ENCODE measurements around the gene SPAG9.

Gene SPAG9

DNA sequence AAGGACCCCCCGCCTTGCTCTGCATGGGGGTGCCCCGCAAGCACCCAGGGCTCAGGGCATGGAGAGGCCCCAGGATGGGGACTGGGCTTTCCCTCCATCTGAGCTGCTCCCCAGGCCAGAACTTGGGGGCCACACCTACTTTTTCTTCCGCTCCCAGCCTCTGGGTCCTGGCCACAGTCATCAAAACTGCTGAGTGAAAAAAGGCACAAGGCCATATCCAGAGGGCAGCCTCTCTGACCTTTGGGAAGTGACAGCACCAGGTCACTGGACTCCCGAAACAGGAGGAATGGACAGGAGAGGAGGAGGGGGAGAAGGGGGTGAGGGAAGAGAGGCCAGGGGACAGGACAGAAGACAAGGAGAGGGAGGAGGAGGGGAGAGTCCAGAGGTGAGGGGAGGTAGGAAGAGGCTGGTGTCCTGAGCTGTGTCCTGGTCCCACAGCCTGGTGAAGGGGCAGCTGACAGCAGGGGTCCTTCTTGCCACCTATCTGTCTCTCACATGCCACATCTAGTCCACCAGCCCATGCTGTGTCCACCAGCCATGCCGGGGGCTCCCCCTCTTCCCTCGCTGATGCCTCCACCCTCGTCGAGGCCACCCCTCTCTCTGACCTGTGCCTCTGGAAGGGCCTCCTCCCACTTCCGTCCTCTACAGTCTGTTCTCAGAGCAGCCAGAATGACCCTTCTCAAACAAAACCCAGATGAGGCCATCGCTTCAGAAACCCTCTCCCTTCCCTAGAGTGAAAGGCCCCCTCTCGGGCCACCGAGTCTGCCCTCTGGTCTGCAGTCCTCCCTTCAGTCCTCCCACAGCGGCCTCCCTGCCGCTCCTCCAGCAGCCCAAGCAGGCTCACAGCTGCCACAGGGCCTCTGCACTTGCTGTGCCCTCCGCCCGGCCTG lies 180.6 kb downstream of the SPAG9 start:
- DNase-seq = no peak

DNA sequence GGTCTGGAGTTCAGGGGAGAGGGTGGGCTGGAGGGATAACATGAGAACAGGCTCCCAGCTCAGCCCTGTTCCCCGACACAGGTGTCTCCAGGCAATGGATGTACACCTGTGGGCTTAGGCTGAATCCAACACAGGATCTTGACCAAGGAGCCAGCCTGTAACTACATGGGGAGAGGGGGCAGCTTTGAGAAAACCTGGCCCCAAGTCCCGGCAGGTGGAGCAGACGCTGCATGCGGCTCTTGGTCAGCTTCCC lies 181.2 kb downstream of the SPAG9 start:
- no peak for DNase-seq

DNA sequence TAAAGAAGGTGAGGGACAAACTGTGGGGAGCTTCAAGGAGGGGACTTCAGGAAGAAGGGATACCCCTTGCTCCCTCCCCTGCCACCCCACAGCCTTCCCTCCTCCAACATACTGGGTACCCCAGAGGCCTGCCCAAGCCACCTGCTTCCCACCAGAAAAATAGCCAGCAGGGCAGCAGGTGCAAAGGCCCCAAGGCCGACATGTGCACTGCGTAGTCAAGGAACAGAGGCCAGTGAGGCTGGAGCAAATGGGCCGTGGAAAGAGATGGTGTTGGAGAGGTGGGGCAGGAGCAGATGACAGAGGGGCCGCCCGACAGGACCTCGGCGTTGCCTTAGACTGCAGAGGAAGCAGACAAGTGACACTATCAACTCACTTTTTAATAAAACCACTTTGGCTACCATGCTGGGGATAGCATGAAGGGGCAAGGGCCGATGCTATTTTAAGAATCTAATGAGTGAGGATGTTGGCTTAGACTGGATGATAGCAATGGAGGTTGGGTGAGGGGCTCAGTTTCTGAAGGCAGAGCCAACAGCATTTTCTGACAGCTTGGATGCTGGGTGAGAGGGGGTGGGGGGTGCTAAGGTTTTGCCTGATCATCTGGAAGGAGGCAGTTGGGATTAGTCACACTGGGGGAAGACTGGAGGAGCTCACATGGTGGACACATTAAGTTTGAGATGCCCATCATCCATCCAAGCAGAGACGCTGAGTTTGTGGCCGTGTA lies 181.7 kb downstream of the SPAG9 start:
- DNase-seq = no peak

DNA sequence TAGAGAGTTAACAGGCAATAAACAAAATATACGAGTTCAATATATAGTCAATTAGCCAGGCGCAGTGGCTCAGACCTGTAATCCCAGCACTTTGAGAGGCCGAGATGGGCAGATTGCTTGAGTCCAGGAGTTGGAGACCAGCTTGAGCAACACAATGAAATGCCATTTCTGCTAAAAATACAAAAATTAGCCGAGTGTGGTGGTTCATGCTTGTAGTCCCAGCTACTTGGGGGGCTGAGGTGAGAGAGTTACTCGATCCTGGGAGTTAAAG lies 184.7 kb downstream of the SPAG9 start:
- DNase-seq = no peak

DNA sequence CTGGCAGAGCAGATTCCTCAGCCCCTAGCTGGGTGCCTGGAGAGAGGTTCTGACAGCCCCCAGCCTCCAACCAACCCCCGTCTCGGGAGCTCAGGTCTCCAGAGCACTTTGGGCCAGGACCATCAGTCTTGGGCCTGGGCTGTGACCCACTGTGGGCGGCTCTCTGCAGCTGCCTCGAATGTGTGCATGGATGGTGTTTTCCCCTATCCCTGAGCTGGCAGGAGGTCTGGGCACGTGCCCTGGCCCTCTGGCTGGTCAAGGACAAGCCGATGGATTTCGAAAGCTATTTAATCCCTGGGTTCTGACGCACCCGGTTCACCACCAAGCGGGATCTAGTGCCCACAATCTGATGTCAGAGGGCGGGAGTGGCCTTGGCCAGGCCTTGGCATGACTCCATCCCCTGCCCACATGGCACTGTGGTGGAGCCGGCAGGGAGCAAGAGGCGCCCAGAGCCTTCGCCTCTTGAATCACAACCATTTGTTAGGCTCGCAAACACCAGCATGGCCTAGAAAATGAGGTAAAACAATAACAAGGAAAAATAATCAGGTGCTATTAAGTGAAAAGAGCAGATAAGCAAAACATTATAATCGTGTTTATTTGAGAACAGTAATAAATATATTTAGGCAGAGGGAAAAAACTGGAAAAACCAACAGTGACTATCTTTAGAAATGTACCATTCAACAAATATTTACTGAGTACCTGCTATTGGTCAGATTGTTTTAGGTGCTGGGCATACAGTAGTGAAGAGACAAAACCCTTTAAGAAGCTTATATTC lies 185.3 kb downstream of the SPAG9 start:
- peak in 51 of 56 donors; percentile 23 to 92 (median 72) for DNase-seq

DNA sequence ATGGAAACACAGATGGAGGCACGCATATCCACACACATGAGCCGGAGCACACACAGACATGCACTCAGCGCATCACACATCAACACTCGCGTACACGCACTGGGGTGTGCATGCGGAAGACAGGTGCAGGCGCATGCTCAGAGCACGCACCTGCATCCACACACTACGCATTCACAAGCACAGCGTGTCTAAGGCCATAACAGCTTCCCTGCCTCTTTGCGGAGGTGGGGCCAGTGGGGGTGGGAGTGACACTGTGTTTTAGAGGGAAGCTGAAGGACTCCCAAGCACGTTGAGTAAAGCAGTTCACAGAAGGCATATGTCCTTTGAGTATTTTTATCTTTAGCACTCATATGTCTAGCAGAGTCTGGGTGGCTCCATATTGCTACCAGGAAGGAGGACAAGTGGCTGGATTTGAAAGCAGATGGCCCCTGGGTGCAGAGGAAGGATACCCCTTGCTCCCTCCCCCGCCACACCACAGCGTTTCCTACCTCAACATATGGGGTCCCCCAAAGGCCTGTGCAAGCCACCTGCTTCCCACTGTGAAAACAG lies 185.9 kb downstream of the SPAG9 start:
- DNase-seq = peak in 10 of 56 donors; percentile 16 to 47 (median 23)

DNA sequence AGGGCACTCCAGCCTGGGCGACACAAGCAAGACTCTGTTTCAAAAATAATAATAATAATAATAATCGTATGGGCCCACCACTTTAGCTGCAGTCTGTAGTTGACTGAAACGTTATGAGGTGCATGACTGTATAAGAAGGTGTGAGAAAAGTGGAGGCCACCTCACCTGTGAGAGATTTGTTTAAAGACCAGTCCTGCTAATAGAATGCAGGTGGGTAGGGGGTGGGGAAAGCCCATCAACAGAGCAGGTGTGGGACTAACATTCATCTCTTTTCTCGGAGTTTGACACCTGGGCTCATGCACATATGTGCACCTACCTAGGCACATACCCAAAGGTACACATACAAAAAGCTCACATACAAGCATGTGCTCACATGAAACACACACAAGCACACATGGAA lies 186.5 kb downstream of the SPAG9 start:
- no peak for DNase-seq

DNA sequence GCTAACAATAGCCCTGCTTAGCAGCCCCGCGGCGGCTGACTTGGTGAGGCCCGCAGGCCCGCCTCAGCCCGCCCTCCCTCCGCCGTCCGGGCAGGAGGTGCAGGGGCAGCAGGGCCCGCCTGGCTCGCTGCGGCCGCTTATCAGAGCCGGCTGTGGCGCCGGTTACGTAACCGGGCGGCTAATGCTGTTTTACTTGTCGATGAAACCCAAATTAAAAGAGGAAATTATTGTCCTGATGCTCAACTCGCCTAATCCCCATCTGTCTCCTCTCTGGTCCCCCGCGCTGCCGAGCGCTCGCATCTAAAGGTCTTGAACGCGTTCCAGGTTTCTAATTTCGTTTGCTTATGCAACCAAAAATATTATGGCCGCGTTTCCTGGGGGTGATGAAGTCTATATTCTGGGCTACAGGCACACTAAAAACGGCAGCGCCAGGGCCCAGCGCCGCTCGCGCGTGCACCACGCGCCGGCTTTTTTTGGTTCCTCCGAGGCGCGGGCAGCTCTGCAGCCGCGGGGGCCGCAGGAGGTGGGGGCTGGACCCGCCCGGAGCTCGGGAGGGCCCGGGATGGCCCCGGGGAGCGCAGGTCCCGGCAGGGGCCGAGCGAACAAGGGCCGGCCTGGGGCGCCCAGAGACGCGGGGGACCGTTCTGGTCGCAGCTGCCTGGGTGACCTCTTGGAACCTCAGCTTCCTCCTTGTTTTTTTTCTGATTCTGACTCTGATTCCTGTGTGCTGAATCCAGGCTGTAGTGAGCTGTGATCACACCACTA lies 189.3 kb downstream of the SPAG9 start:
- DNase-seq = peak in 54 of 56 donors; percentile 40 to 97 (median 83)

DNA sequence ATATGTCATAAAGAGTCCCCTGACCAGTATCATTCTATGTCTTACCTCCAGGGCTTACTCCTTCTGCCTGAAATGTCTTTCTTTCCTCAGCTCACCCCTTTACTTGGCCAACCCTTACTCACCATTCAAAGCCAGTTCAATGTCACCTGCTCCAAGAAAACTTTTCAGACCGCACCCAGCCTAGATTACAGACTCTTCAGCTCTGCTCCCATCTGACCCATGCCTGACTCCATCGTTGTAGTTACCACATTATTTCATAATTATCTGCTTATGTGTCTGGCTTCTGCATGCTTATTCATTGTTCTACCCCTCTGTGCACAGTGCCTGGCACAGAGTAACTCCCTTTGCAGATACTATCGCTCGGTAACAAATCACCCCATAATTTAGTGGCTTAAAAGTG lies 192.0 kb downstream of the SPAG9 start:
- no peak for DNase-seq

DNA sequence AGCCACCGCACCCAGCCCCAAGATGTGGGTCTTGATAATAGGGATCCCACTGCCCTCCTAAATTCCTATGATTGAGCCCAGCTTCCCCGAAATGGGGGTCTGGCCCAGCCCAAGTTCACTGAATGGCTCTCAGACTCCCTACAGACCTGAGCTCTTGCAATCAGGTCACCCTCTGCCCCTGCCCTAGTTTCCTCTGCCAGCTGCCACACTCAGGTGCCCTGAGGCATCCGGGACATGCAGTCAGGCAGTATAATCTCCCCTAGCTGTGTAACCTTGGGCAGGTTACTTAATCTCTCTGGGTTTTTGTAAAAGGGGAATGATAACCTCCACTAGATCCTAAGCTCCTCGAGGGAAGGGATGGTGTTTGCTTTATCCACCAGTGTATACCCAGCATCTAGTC lies 193.4 kb downstream of the SPAG9 start:
- DNase-seq = no peak

DNA sequence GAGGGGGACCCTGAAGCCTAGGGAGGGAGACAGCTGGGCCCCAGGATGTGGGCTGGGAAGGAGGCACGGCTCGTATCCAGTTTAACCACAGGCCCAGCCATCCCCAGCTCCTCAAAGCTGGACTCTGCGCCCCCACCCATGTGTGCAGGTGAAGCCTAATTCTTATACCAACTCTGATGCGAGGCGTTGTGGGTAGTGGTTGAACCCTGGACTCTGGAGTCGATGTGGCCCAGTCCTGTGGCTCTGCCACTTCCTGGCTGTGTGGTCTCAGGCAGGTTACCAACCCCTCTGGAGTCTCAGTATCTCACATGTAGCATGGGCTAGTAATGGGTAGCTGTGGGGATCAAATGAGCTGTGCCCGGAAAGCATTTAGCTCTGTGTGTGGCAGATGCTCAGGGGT lies 194.1 kb downstream of the SPAG9 start:
- DNase-seq = no peak

DNA sequence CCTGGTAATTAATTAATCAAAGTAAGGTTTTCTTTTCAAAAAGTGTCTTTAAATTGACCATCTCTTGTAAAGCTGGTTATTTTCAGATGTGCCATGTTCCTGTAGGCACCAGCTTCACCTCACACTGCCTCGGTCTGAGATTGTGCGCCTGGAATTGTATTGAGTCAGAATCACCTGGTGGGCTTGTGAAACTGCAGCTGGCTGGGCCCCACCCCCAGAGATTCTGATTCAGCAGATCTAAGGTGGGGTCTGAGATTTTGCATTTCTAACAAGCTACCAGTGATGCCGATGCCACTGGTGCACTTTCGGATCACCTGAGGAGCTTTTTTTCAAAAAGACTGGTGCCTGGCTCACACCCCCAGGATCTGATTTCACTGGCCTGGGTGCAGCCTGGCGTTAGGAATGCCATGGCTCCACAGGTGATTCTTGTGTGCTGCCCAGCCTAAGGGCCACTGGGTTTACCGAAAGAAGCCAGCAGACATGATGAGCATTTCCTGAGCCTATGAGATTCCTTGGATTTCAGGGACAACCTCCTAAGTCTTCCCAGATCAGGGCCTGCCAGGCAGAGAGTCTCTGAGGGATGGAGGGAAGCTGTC lies 195.3 kb downstream of the SPAG9 start:
- DNase-seq = no peak

DNA sequence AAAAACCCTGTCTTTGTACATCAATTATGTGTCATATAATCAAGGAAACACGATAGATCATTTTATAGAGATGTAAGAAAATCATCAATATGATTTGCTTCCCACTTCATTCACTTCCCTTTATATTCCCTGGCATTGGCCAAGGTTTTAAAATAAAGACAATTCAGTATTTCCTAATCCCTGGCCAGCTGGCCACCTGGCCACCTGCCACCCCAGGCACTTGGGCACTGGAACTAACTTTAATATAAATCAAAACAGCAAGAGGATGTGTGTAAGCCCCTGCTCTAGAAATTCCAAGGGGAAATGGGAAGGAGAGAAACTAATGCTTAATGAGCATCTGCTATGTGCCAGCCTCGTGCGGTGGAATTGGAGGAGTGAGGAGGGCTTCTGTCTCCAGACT lies 195.9 kb downstream of the SPAG9 start:
- no peak for DNase-seq

DNA sequence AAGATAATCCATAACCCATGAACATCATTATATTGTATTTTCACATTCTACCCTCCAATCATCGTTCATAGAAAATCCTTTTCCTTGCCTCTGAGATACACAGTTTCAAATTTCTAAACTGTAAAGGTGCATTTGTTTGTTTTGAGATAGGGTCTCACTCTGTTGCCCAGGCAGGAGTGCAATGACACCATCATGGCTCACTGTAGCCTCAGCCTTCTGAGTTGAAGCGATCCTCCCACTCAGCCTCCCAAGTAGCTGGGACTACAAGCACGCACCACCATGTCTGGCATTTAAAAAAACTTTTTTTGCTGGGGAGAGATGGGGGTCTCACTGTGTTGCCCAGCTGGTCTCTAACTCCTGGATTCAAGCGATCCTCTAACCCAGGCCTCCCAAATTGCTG lies 196.4 kb downstream of the SPAG9 start:
- DNase-seq = no peak

DNA sequence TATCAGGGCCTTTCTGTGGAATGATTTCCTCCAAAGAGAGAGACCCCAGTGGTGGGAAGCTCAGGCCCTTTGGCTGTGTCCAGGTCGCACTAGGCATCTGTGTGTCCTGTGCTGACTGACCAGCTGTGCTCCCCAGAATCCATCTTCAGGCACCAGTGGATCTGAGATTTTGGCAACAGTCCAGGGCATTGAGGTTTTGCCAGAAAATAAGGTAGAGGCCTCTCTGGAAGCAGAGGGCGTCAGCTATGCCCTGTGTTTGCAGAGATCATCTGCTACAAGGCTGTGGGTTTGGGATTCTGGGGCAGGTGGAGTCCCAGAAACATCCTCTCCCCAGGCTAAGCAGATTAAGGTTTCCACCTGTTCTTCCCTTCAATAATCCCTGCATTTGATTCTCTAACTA lies 197.1 kb downstream of the SPAG9 start:
- DNase-seq = no peak

DNA sequence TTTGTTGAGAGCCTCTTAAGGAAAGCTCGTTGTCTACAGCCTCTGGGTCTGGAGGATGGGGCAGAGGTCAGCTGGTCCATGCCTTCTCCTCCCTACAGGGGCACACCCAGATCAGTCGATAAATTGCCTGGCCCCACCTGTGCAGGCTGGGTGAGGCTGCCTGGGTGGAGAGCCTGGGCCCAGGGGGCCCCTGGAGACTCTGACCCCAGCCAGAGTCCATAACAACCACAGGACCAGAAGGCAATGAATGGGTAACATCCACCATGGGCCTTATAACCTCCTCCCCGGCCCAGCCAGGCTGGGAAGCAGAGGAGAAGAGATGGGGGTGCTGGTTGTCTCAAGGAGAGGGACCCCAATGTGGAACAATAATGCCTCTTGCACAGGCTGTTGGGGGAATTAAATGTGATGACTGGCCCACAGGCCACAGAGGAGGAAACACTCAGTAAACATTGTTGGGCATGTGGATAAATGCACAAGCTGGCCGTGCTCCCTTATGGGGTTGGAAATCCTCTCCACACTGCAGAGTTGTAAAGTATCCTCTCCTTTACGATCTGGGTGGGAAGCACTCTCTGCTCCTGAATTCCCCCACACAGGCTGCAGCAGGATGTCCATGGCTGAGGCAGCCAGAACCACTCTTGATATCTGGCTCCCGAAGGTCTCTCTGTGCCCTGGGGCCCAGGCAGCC lies 197.8 kb downstream of the SPAG9 start:
- DNase-seq = no peak

DNA sequence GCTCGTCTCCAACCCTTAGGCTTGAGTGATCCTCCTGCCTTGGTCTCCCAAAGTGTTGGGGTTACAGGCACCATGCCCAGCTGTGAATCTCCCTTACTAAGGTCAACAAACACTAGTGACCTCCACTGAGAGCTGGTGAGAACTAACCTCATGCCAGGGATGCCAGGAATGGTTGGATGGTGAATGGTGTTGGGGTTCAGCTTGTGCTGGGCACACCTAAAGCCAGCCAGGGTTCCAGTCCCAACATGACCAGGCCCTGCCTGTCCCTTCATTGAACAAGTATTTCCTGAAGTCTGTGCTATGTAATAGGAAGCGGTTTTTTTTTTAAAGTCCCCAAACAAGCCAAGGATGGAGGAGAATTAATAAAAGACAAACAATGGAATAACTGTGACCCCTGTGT lies 198.6 kb downstream of the SPAG9 start:
- DNase-seq = no peak

DNA sequence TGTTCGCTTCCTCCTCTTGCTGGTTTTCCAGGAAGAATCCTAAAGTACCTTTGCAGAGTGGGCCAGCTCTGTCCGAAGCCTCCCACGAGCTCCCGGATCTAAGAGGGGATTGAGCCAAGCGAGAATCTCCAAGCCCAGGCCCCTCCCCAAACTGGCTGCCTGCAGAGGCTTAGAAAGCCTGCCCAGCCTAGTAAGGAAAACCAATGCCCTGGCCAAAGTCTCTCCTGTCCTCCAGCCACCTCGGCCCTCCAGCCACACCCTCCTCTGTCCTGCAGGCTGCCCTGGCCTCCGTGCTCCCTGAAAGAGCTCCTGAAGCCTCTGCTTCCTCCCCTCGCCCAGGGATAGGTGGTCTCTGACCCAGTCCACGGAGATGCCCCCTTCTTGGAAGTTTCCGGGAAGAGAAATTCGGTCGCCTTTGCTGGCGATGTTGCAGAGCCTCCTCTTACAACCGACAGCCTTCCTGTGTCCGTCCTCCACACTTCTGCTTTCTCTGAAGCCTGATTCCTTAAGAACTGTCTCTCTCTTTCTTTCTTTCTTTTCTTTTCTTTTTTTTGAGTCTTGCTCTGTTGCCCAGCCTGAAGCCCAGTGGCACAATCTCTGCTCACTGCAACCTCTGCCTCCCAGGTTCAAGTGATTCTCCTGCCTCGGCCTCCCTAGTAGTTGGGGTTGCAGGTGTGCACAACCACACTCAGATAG lies 199.6 kb downstream of the SPAG9 start:
- peak in 12 of 56 donors; percentile 11 to 57 (median 20) for DNase-seq

DNA sequence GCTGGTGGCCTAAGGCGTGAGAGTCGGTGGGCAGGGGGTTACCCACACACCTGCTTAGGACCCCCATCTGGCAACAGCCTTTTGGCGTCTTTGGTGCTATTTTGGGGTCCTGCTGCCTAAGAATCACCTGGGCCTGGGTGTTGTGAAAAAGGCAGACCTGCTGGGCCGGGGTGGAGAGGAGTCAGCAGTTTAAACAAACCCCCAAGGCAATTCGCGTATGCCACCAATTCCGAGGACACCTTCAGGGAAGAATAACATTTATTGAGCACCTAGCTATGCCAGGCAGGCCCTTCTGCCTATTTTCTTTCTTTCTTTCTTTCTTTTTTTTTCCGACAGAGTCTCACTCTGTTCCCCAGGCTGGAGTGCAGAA lies 200.6 kb downstream of the SPAG9 start:
- no peak for DNase-seq
